HG02798 (cell line): ENCODE measurements around the gene PXK.
A peak's percentile ranks its signal among the peaks of the same experiment; 100 is the strongest.
"Not testable (repeated sequence)": the region's sequence is repeated elsewhere in the genome, so short reads cannot be mapped to it uniquely, and the experiment has no call there.

Experiments used
- ATAC-seq: cut with Tn5 transposase; IDR thresholded peaks from one replicate; pipeline ENCODE4 v1.9.1; 2021; ENCODE audit warnings: mild to moderate bottlenecking; ENCODE audit not compliant: unreplicated experiment, poor library complexity

PXK gene

GRCh38 chr3:58322793-58323192, 9.9 kb upstream of the PXK start:
- no peak for ATAC-seq

GRCh38 chr3:58323529-58324390, 8.9 kb upstream of the PXK start:
- no peak for ATAC-seq

GRCh38 chr3:58324391-58325390, 8.0 kb upstream of the PXK start:
- ATAC-seq: no peak

GRCh38 chr3:58325525-58325992, 7.1 kb upstream of the PXK start:
- no peak for ATAC-seq

GRCh38 chr3:58326267-58326900, 6.3 kb upstream of the PXK start:
- no peak for ATAC-seq

GRCh38 chr3:58329150-58329921, 3.4 kb upstream of the PXK start:
- no peak for ATAC-seq

GRCh38 chr3:58329922-58330413, 2.7 kb upstream of the PXK start:
- no peak for ATAC-seq

- ATAC-seq: no peak
Measured at GRCh38 chr3:58331593-58332152, 1.0 kb upstream of the PXK start.

- ATAC-seq: peak; percentile 28
Measured at GRCh38 chr3:58333206-58334012, 717 bp downstream of the PXK start.

GRCh38 chr3:58334013-58334321, 1.3 kb downstream of the PXK start:
- no peak for ATAC-seq

GRCh38 chr3:58334506-58334884, 1.8 kb downstream of the PXK start:
- ATAC-seq: no peak

- ATAC-seq: no peak
Measured at GRCh38 chr3:58335652-58335947, 2.9 kb downstream of the PXK start.

GRCh38 chr3:58336135-58336882, 3.6 kb downstream of the PXK start:
- no peak for ATAC-seq

- ATAC-seq: no peak
Measured at GRCh38 chr3:58337190-58337589, 4.5 kb downstream of the PXK start.

- ATAC-seq: not testable (repeated sequence)
Measured at GRCh38 chr3:58339146-58339545, 6.5 kb downstream of the PXK start.

GRCh38 chr3:58340594-58341244, 8.0 kb downstream of the PXK start:
- ATAC-seq: no peak

GRCh38 chr3:58341376-58341775, 8.7 kb downstream of the PXK start:
- ATAC-seq: no peak

GRCh38 chr3:58342676-58343075, 10.0 kb downstream of the PXK start:
- ATAC-seq: no peak
